Spleen (tissue), 7 donors: ENCODE results near the gene KLHL41.

Experiments
- POLR2A ChIP-seq, 3 donors: fragments of 450-650 bp; IDR thresholded peaks; one replicate each; pipeline ENCODE4 v1.5.1; 2017; ENCODE audit warnings: antibody characterized with exemption in 3 of 3, mild to moderate bottlenecking in 1 of 3
- POLR2AphosphoS5 ChIP-seq, 3 donors: sonication (generic); formaldehyde crosslinking; IDR thresholded peaks; one replicate each; pipeline ENCODE4 v1.5.1; 2017; ENCODE audit warnings: antibody characterized with exemption in 3 of 3
- TF ChIP-seq, protein P1 (sequence below), 11 experiments: fragments of 200-600 bp in 7 of 11; fragments of 450-650 bp in 4 of 11; sonication (generic) in 4 of 11; IDR thresholded peaks in 8 of 11; conservative IDR thresholded peaks in 3 of 11; 1 replicate in 7 of 11; 2 replicates in 4 of 11; pipeline versions ENCODE4 v1.4.0 to v1.8.0; 2016 to 2021; ENCODE audit warnings: antibody characterized with exemption in 11 of 11, inconsistent platforms in 4 of 11, mild to moderate bottlenecking in 1 of 11
- donor health status: DM: no; HTN: no; CAD: no; lungs with moderate emphysema.
- donor health status: DM: no; HTN: no; CAD: no.
- donor health status: DM: no; HTN: no; CAD: no.

DNA sequence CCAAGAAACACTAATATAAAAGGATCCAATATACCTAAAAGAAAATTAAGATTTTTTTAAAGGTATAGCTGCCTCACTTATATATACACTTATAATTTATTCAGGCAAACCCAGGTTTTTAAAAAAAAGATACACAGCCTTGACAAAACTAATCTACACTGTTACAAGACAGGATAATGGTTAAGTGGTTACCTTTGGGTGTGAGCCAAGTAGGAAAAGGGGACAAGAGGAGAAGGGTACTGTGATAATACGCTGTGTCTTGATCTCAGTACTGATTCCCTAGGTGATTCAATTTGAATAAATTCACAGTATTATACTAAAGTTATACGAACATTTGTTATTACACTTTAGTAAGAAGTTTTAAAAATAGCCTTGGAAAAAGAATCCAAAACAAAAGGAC is 30.6 kb downstream of the KLHL41 start:
- TF ChIP-seq, protein P1, sequence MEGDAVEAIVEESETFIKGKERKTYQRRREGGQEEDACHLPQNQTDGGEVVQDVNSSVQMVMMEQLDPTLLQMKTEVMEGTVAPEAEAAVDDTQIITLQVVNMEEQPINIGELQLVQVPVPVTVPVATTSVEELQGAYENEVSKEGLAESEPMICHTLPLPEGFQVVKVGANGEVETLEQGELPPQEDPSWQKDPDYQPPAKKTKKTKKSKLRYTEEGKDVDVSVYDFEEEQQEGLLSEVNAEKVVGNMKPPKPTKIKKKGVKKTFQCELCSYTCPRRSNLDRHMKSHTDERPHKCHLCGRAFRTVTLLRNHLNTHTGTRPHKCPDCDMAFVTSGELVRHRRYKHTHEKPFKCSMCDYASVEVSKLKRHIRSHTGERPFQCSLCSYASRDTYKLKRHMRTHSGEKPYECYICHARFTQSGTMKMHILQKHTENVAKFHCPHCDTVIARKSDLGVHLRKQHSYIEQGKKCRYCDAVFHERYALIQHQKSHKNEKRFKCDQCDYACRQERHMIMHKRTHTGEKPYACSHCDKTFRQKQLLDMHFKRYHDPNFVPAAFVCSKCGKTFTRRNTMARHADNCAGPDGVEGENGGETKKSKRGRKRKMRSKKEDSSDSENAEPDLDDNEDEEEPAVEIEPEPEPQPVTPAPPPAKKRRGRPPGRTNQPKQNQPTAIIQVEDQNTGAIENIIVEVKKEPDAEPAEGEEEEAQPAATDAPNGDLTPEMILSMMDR (IDR thresholded peaks at IDR 0.05 in 8 of 11, conservative IDR thresholded peaks at IDR 0.05 in 3 of 11): no peak
- TF ChIP-seq POLR2AphosphoS5 (IDR thresholded peaks at IDR 0.05) (no peak), POLR2A (IDR thresholded peaks at IDR 0.05) (no peak)
